ENCODE data around the gene TRAP1.
"Not testable (repeated sequence)": the region's sequence is repeated elsewhere in the genome, so short reads cannot be mapped to it uniquely, and the experiment has no call there.

Gene TRAP1

GRCh38 chr16:3671424-3671823, 45.9 kb downstream of the TRAP1 start:
- no peak for DNase-seq

DNA sequence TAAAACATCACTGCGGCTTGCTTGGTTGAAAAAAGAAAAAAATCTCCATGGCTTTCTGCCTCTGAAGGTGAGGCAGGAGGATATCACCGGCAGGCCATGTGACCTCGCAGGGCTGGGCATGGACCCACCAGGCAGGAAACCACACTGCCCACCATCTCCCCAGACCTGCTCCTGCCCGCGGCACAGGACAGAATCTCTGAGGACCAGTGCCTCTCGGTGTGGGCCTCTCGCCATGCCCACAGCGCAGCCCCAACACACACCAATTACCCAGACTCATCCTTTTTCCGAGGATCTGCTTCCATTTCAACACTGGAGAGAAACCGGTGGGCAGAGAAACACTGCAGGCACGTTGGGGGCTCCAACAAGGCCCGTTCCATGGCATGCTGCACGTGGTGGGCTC, 46.6 kb downstream of the TRAP1 start:
- DNase-seq = no peak

DNA sequence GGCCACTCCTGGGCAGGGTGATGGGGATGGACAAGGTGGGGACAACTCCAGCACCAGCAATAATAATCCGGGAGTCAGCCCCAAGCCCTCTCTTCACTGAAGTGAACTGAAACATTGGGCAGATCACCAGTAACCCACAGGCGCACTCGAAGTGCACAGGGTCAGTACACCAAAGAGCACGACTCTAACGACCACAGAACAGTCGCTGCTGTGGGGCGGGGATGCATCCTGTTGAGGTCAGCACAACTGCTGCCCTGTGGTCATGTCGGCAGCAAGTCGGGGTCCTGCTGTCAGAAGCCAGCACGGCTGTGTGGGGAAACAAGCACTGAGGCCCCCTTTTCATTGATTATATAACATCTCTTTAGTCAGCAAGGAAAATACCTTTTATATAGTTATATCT, 48.2 kb downstream of the TRAP1 start:
- no peak for DNase-seq

GRCh38 chr16:3668626-3669025, 48.7 kb downstream of the TRAP1 start:
- no peak for DNase-seq

GRCh38 chr16:3665508-3665907, 51.8 kb downstream of the TRAP1 start:
- DNase-seq = no peak

GRCh38 chr16:3664187-3664896, 53.0 kb downstream of the TRAP1 start:
- DNase-seq = no peak

DNA sequence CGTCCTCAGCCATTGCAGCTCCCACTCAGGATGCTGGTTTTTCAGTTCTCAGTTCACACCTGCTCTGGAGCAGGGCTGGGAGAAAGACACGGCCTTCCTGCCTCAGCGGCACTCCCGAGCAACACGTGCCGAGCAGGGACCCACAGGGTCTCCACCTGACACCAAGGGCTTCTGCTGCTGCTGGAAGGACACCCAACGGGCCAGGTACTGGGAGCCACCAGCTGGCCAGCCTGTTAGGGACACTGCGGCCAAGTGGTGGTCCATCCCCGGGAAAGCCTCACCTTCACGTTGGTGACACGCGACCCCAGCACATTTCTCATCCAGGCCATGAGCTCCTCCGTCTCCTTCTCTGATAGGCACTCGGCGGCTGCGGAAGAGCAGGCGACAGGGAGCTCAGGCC, 54.7 kb downstream of the TRAP1 start:
- DNase-seq = no peak

GRCh38 chr16:3661922-3662321, 55.4 kb downstream of the TRAP1 start:
- no peak for DNase-seq

DNA sequence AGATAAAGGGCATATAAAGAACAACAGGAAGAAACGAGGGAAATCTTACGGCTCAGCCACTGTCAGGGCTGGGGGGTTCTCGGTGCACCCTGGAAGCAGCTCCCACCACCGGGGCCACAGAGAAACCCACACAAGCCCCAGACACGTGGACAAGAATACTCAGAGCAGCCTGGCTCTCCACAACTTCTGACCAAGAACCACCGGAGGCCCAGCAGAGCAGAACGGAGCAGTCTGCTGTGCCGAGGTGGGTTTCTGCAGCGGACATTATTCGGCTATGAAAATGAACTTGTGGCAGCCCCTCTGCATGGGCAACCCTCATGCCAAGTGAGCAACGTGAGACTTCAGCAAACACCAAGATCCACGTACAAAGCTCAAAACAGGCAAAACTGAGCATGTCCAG, 56.0 kb downstream of the TRAP1 start:
- DNase-seq = no peak

DNA sequence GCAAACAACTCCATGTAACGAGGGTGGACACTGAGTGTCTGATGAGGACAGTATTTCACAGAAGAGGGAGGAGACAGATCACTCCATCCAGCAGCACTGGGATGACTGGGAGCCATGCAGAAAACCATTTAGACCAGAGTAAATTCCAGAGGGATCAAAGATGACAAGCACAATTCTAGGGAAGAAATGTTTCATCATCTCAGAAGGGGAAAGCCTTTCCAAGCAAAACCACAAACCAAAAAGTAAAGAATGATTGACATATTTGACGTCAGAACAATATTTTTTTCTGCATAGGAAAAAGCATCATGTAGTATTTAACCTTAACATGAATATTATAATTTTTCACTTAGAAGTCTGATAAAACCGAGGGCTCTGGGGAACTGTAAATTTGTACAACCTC, 58.1 kb downstream of the TRAP1 start:
- DNase-seq = no peak

- peak; percentile 36 for DNase-seq
Measured at GRCh38 chr16:3656491-3657468, 60.5 kb downstream of the TRAP1 start.

DNA sequence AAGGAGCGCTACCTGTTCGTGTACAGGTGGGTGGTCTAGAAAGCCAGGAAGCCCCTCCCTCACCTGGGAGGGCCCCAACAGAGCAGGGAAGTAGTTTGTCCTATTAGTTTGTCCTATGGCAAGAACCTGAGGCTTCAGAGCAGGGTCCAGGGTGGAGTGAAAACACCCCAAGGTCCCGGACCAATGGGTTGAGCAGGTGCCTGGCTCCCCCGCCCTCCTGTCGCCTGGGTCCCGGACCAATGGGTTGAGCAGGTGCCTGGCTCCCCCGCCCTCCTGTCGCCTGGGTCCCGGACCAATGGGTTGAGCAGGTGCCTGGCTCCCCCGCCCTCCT, 61.2 kb downstream of the TRAP1 start:
- DNase-seq = not testable (repeated sequence)

DNA sequence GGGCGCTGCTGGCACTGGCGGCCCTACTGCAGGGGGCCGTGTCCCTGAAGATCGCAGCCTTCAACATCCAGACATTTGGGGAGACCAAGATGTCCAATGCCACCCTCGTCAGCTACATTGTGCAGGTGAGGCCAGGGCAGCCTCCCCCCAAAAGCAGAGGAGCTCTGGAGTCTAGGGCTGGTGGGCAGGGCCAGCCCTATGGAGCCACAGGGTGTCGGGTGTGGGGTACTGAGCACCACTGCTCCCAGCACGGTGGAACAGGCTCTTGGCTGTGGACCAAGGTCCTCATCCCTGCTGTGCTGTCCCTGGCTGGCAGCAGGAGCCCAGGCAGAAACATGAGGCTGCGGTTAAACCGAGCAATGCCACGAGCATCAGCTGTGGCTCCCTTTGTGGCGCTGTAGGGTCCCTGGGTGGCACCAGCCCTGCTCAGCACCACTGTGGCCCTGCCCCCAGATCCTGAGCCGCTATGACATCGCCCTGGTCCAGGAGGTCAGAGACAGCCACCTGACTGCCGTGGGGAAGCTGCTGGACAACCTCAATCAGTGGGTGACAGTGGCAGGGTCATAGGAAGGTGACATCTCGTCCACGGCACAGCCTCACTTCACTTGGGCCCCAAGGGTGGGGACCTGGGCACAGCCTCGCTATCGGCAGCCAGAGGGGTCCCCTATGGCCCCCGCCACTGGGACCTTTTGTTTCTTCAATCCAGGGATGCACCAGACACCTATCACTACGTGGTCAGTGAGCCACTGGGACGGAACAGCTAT, 61.7 kb downstream of the TRAP1 start:
- DNase-seq = peak; percentile 9

DNA sequence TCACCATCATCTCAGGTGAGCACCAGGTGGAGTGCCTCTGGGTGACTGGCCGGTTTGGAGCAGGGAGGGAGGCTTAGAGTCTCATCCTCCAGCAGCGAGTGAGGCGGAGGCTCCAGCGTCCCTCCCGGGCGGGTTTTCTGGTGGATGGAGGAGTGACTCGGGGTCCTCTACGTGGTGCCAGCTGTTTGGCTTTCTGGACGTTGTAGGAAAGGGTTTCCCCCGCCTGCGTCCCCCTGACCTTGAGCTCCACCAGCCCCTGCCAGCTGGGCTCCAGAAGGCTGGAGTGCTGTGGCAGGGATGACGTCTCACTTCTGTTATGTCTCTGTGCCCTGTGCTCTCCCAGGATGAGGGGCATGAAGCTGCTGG, 62.3 kb downstream of the TRAP1 start:
- DNase-seq = peak; percentile 7

GRCh38 chr16:3654249-3654991, 62.9 kb downstream of the TRAP1 start, which contains the start of gene DNASE1:
Gene DNASE1, plus strand, starts transcription at chr16:3654691. Its CDS starts 683 bp downstream, at chr16:3655374.
- peak; percentile 54 for DNase-seq

GRCh38 chr16:3652373-3653195, 64.7 kb downstream of the TRAP1 start:
- DNase-seq = no peak

DNA sequence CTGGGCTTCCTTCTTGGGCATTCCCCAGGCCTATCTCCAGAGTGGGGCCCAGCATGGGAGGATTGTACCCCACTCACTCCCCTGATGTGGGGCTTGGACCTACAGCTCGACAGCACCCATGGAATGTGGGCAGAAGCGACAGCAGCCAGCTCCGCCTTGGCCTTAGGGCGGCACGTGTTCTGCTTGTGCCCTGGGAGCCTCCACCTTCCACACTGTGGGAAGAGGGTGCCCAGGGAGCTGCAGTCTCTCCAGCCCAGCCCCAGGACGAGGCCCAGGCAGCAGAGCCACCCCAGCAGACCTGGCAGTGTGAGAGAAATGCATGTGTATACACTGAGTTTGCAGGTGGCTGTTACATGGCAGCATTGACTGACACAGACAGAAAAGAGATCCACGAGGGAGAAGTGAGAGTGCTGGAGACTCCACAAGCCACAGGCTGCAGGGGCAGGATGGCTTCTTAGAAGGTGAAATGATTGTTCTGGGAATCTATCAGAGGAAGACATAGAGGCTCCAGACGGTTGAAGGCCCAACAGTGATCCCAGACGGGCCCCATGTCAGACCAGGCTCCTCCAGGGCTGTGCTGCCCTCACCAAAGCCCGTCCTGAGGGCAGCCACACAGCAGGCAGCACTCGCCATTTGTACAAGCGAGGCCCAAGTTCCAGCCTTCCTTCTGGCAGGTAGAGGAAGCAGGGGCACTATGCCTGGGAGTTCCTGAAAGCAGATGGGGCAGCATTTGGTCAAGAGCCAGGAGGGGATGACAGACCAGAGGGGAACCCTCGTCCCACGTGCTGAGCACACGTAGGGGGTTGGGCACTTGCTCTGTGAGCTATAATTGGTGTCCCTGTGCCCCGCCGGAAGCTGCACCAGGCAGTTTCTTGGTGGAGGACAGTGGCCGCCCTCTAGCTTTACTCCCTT, 65.6 kb downstream of the TRAP1 start:
- DNase-seq = no peak

GRCh38 chr16:3650631-3651265, 66.6 kb downstream of the TRAP1 start:
- DNase-seq = no peak

- DNase-seq = no peak
Measured at GRCh38 chr16:3646348-3646920, 70.9 kb downstream of the TRAP1 start.

Data from activated naive CD4-positive, alpha-beta T cell treated with anti-CD3 and anti-CD28 coated beads, Interleukin-2, amount 50 U/mL, for 16 hours (primary cell).